ENCODE data around the gene CTSO.
"Not testable (repeated sequence)": the region's sequence is repeated elsewhere in the genome, so short reads cannot be mapped to it uniquely, and the experiment has no call there.

Gene CTSO

GRCh38 chr4:155911905-155912304, 41.8 kb downstream of the CTSO start:
- intact Hi-C loops (cut with DNase I) = no loop called here

DNA sequence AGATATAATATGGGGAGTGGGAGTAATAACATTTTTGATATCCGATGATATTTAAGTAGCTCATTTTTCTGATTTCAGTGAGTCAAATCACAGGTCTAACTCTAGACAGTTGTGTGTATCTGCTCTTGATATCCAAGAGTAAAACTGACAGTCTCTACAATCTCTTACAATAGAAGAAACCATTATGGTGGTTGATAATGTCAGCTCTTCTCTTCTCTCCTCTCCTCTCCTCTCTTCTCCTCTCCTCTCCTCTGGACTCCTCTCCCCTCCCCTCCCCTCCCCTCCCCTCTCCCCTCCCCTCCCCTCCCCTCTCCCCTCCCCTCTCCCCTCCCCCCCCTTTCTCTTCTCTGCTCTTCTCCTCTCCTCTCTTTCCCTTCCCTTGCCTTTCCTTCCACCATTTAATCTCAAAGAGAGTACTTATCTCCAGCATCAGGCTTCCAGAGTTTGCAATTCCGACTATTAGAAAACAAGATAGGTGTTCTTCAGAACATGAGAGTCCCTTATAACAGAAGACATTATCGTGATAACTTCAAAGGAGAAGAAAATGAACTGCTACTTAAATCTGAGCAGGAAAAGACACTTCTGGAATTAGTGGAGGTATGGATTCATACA, 43.9 kb downstream of the CTSO start:
- intact Hi-C loops (cut with DNase I) = no loop called here
- no peak for DNase-seq

More at GRCh38 chr4:155911905-155912304, 41.8 kb downstream of the CTSO start:
- DNase-seq = no peak

DNA sequence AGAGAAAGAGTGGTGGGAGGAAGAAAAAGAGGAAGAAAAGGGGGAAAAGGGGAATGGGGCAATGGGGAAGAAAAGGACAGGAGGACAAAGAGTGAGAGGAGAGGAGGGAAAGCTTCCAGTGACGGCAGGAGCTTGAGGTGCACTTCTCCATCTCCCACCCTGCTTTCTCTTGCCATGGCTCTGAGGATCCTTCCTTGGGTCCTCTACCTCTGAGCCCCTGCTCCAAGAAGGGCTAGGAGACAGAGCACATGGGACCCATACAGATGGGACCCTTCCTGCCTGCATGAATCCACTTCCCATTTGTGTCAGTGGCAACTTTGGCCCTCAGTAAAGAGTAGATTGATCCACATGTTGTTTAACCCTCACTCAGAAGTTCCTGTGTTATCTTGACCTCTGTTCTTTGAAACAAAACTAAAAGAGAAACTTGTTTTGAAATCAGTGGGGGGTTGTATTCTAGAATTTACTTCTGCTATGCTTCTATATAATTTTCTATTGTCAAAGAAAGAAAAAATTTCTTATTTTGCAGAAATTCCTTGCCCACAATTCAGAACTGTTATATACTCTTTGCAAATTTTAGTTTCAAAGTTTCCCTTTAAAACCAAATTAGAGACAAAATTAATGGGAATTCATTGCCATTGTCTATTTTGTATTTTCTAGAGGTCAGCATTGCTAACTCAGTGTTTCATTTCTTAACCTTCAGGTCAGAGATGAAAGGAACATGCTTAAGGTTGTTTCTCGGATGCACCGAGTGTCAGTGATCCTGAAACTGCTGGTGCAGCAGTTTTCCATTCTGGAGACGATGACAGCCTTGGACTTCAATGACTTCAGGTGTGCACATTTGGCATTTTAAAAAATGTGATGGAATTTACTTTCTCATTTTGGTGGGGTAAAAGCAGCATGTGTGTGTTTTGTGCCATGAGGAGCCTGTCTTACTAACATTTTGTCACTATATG, 45.2 kb downstream of the CTSO start:
- DNase-seq = no peak
- intact Hi-C loops (cut with DNase I) = no loop called here

DNA sequence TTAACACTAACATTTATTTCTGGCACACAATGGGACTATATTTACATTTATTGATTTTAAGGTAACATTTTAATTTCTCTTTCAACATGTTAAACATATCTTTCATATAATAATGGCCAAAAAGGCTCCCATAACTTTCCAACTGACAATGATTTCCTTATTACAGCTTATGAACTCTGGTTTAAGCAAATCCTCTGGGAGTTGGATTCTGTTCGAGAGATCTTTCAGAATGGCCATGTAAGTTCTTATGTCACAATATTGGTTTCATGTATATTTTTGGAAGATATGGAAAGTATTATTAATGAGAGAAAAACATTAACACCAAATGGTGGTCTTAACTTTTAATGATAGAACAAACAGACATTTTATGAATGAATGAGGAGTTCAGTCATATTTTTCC, 46.1 kb downstream of the CTSO start:
- DNase-seq = no peak
- intact Hi-C loops (cut with DNase I) = no loop called here

DNA sequence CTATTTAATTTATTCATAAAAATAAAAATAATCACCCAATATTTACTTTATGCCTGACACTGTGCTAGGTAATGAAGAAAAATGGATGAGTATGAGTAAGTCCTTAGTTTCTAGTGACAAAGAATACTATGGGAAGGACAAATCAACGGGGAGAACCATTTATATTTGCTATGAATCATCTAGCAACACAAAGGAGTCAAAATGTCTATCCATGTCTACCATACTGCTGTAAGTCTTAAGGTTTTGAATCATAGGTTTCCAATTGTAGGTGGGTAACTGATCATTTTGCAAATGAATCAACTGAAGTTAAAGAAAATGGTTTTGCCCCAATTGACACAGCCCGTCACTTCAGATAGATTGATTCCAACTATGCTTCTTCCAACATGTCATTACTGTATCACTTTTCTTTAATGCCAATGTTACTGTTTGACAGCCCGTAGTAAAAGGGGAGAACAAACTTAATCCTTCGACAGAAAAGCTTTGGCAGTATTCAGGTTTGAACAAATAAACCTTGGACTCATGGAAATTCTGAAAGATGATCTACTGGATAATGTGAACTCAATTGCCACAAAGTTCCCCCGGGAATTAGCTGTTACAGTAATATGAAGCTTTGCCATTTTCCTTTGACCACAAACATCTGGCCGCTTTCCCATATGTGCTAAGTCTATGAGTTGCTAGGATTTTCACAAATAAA, 47.0 kb downstream of the CTSO start:
- intact Hi-C loops (cut with DNase I) = no loop called here
- peak in 1 of 42 donors; percentile 2 for DNase-seq

- DNase-seq = no peak
- intact Hi-C loops (cut with DNase I) = no loop called here
Measured at GRCh38 chr4:155904331-155904730, 49.3 kb downstream of the CTSO start.

DNA sequence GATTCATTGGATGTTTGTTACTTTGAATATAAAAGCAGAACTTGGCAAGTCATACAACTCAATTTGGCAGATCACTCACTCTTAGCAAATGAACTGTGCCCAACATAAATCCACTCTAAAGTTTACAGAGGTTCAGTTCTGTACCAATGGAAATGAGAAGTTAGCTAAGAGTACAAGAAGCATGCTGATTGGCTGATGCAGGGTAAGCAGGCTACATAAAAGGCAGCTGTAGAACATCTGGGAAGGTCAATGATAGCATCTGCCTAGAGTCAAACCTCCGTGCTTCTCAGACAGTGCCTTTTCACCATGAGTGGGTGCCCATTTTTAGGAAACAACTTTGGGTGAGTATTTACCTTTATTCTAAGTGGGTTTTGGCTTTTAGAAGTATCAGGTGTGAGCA, 50.2 kb downstream of the CTSO start, which contains the start of gene TDO2:
TSS of gene TDO2 (plus strand) at position 244 of the 400 bp plus-strand sequence. CDS start at position 307, 63 bp downstream.
- intact Hi-C loops (cut with DNase I) = no loop called here
- no peak for DNase-seq

GRCh38 chr4:155901013-155901412, 52.7 kb downstream of the CTSO start:
- intact Hi-C loops (cut with DNase I) = no loop called here
- DNase-seq = no peak

GRCh38 chr4:155900381-155900780, 53.3 kb downstream of the CTSO start:
- no peak for DNase-seq
- intact Hi-C loops (cut with DNase I) = no loop called here

DNA sequence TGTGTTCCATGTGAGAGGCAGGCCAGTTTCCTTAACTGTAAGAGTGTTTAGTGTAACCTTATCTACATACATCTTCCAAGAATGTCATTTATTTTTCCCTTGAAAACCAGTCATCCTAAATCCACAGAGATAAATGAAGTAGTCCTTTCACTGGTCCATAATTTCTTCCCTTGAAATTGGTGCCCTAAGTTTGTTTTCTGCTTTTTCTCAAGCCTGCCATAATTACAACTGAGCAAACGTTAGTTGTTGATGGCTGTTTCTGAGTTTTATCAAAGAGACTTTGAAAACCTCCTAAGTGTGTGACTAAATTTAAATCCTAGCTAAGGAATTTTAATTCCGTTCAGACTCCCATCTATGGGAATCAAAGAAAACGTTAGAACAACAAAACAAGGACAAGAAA, 53.8 kb downstream of the CTSO start:
- DNase-seq = no peak
- intact Hi-C loops (cut with DNase I) = no loop called here

DNA sequence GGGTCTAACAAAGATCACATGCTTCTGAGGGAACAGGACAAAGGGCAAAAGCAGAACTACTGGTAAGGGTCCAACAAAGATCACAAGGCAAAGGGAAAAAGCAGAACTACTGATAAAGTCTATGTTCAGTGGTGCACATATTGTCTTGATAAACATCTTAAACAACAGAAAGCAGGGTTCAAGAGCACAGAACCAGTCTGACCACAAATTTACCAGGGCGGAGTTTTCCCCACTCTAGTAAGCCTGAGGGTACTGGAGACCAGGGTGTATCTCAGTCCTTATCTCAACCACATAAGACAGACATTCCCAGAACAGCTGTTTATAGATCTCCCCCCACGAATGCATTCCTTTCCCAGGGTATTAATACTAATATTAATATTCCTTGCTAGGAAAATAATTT, 55.3 kb downstream of the CTSO start:
- intact Hi-C loops (cut with DNase I); DNase-seq: not testable (repeated sequence)

- intact Hi-C loops (cut with DNase I) = no loop called here
- no peak for DNase-seq
Measured at GRCh38 chr4:155891058-155891457, 62.6 kb downstream of the CTSO start.

DNA sequence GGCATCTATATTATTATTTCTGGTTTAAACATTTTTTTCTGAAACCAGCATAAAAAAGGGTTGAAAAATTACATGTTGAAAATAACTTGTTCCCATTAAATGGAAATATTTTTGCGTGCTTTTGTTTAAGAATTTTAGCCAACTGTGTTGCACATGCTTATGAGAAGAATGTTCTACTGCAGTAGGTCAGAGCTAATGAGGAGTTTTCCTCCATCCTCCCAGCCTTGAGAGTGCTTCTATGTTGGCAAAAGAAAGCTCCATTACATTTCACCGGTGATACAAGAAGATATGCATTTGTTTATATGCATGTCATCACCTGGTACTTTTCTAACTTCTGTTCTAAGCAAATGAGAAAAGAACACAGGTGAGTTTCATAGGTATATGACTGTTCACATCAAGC, 63.7 kb downstream of the CTSO start:
- intact Hi-C loops (cut with DNase I) = no loop called here
- no peak for DNase-seq

DNA sequence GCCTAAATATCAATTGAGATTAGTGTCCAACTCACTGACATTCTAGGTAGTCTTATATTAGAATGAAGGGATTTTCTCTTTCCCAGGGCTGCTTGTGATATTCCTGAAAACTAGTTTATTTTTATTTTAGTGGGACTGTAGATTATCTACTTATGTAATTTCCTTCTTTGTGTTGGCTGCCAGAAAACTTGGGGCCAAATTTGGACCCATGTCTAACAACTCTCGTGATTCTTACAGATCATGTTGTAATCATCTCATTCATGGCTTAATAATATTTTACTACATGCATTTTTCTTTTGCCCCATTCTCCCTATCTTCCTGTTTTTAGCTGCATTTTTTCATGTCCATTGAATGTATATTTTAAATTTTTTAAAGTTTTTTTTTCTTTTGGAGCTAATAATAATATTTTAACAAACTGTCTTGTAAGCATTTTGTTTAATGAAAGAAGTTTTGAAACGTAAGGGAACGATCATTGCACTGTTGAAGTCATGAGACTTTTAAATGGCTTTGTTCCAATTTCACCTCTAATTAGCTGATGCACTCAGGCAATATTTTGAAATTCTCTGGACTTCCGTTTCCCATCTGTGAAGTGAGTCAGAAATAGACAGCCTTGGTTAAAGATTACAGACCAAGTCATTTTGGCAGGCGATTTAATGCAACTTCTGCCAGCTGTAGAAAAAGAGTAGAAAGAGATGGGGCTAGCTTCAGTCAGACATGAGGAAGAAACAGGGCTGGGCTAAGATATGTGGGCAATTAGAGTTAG, 64.5 kb downstream of the CTSO start:
- intact Hi-C loops (cut with DNase I) = no loop called here
- DNase-seq = no peak

GRCh38 chr4:155887847-155888570, 65.7 kb downstream of the CTSO start:
- DNase-seq = no peak
- intact Hi-C loops (cut with DNase I) = no loop called here

- intact Hi-C loops (cut with DNase I) = no loop called here
- DNase-seq = no peak
Measured at GRCh38 chr4:155887045-155887444, 66.6 kb downstream of the CTSO start.

DNA sequence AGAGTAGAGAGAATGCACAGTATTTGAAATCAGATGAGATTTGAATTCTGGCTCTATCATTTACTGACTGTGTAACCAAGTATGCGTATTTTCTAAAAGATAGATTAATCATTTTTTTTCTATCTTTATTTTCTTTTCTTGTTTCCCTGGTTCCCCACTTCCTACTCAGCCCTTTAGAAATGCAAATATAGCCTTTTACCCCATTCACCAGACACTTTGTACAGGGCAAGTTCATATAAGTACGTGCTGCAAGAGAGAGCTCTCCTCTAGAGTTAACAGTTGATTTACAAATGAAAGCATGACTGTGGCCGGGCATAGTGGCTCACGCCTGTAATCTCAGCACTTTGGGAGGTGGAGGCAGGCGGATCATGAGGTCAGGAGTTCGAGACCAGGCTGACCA, 68.0 kb downstream of the CTSO start:
- intact Hi-C loops (cut with DNase I) = no loop called here
- no peak for DNase-seq

GRCh38 chr4:155883895-155884294, 69.8 kb downstream of the CTSO start:
- intact Hi-C loops (cut with DNase I) = no loop called here
- no peak for DNase-seq

DNA sequence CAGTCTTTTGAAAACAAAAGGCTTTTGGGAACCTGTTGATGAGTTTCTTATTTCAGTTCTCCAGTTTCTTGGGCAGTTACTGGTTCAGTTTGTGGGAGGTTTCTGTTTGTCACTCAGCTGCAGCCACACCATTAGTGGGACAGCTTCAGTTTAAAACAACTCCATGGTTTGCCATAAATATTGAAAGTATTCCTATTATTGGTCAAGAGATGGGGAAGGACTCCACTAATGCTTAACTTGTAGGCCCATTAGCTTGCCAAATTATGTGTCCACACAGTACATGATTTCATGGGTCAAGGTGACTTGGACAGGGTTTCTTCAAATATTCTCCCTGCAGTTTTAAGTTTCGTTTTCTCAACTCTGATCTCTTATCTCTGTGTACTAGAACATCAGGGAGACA, 72.1 kb downstream of the CTSO start:
- intact Hi-C loops (cut with DNase I) = no loop called here
- no peak for DNase-seq
